ENCODE results near the gene ATAD5. TPM values are rescaled to one million over a fixed set of nuclear protein-coding genes. Genes with fewer than 3 reads are reported as not detected.

ATAD5 gene
- total RNA-seq, 1 donor from 2014 or later = 0.36 TPM

DNA sequence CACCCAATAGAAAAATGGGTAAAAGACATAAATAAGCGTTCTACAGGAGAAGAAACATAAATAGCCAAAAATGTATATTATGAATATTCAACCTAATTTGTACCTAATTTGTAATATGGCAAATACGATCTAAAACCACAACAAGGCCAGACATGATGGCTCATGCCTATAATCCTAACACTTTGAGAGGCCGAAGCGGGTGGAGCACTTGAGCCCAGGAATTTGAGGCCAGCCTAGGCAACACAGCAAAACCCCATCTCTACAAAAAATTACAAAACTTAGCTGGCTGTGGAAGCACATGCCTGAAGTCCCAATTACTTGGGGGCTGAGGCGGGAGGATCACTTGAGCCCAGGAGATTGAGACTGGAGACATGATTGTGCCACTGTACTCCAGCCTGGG, 37.4 kb upstream of the ATAD5 start:
- Histone ChIP-seq H3K27ac (replicated peaks) (no peak overlapping the region), H3K36me3 (peaks cover 72% of the 10 kb centered on the region), H3K4me3 (no peak overlapping the region), H3K27me3 (ENCODE audit: low read depth) (no peaks in the 10 kb centered on the region), H3K9me3 (replicated peaks) (no peaks in the 10 kb centered on the region), H3K4me1 (no peaks in the 10 kb centered on the region)
- TF ChIP-seq, protein P1, sequence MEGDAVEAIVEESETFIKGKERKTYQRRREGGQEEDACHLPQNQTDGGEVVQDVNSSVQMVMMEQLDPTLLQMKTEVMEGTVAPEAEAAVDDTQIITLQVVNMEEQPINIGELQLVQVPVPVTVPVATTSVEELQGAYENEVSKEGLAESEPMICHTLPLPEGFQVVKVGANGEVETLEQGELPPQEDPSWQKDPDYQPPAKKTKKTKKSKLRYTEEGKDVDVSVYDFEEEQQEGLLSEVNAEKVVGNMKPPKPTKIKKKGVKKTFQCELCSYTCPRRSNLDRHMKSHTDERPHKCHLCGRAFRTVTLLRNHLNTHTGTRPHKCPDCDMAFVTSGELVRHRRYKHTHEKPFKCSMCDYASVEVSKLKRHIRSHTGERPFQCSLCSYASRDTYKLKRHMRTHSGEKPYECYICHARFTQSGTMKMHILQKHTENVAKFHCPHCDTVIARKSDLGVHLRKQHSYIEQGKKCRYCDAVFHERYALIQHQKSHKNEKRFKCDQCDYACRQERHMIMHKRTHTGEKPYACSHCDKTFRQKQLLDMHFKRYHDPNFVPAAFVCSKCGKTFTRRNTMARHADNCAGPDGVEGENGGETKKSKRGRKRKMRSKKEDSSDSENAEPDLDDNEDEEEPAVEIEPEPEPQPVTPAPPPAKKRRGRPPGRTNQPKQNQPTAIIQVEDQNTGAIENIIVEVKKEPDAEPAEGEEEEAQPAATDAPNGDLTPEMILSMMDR (IDR thresholded peaks at IDR 0.05; ENCODE audit: borderline replicate concordance) = no peak
- no peak for DNase-seq
- intact Hi-C loops (cut with micrococcal nuclease) = no loop called here

DNA sequence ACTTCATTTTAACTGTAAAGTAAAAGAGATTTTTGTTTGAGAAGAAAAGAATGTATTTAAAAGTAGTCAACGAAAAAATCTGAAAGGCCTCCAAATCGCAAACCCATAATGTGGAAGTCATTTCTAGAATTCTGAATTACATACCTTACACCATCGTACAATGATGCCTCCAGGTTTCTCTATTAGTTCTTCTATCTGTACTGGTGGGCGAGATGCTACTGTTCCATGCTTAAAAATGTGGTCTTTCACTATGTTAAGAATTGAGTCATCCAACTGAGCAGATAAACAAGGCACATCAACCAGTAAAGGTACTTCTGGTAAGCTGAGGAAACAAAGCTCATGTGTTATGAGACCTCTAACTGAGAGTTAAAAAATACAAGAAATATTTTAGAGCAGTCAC, 35.8 kb upstream of the ATAD5 start:
- Histone ChIP-seq H3K27ac (replicated peaks) (no peak overlapping the region), H3K4me3 (no peak overlapping the region), H3K36me3 (peaks cover 70% of the 10 kb centered on the region), H3K9me3 (replicated peaks) (no peaks in the 10 kb centered on the region), H3K4me1 (no peaks in the 10 kb centered on the region), H3K27me3 (ENCODE audit: low read depth) (no peaks in the 10 kb centered on the region)
- no peak for DNase-seq
- intact Hi-C loops (cut with micrococcal nuclease) = no loop called here
- TF ChIP-seq, protein P1 (IDR thresholded peaks at IDR 0.05; ENCODE audit: borderline replicate concordance) = no peak

DNA sequence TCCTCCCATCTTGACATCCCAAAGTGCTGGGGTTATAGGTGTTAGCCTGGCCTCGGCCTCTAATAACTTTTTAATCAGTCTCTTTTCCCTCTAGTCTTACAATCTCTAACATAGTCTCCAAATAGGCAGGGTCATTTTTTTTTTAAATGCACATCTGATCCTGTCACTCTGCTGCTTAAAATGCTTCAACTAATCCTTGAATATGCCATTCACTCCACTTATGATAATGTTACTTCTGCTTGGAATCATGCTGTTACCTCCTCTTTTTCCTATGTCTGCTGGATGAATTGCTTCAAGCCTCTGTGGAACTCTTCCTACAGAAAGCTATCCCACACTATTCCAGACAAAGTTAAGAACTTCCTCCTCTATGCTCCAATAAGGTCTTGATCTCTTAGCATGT, 30.1 kb upstream of the ATAD5 start:
- no peak for DNase-seq
- Histone ChIP-seq H3K36me3 (peaks cover 45% of the 10 kb centered on the region), H3K4me1 (no peaks in the 10 kb centered on the region), H3K4me3 (no peak overlapping the region), H3K27ac (replicated peaks) (no peak overlapping the region), H3K27me3 (ENCODE audit: low read depth) (no peaks in the 10 kb centered on the region), H3K9me3 (replicated peaks) (no peaks in the 10 kb centered on the region)
- TF ChIP-seq, protein P1 (IDR thresholded peaks at IDR 0.05; ENCODE audit: borderline replicate concordance) = no peak
- intact Hi-C loops (cut with micrococcal nuclease) = no loop called here

DNA sequence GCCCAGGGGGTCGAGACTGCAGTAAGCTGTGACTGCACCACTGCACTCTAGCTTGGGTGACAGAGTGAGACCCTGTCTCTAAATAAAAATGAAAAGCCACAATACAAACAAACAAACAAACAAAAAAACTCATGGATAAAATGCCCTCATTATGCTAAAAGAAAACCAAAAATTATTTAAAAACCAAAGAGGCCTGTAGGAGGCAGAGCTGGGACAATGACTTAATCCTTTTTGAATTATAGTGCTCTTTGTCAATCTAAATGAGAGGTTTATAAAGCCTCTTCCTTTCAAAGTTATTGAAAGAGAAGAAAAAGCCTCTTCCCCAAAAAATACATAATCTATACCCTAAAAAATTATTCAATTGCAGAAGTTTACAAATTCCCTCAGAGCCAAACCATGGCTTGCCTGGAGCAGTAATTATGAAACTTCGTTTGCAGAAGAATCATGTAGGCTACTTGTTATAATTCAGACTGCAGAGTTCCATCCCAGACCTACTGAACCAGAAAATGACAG, 25.8 kb upstream of the ATAD5 start:
- TF ChIP-seq, protein P1 (IDR thresholded peaks at IDR 0.05; ENCODE audit: borderline replicate concordance) = no peak
- H3K9me3 ChIP-seq (replicated peaks) = no peaks in the 10 kb centered on the region
- H3K27ac ChIP-seq (replicated peaks) = no peak overlapping the region
- DNase-seq = no peak
- H3K4me3 ChIP-seq = no peak overlapping the region
- no peaks in the 10 kb centered on the region for H3K27me3 ChIP-seq (ENCODE audit: low read depth)
- H3K36me3 ChIP-seq = peaks cover 30% of the 10 kb centered on the region
- peaks cover 14% of the 10 kb centered on the region for H3K4me1 ChIP-seq
- intact Hi-C loops (cut with micrococcal nuclease) = no loop called here

DNA sequence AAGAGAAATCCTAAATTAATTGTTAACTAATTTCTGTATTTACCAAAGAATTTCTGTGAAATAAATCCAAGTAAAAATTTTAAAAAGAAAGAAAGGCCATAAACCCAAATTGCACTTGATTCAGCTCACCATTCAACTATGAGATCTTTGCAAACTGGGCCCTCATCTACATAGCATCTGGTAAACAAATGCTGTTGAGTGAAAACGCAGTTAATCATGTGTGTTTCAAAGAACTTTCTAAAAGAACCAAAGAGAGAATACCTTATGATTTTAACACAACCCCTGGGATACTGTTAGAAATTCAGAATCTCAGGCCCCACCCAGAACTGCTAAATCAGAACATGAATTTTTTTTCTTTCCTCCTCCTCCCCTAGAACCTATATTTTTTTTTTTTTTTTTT, 23.9 kb upstream of the ATAD5 start:
- no peak for DNase-seq
- TF ChIP-seq, protein P1 (IDR thresholded peaks at IDR 0.05; ENCODE audit: borderline replicate concordance) = no peak
- H3K4me1 ChIP-seq = peaks cover 22% of the 10 kb centered on the region
- intact Hi-C loops (cut with micrococcal nuclease) = no loop called here
- H3K9me3 ChIP-seq (replicated peaks) = no peaks in the 10 kb centered on the region
- H3K36me3 ChIP-seq = peaks cover 11% of the 10 kb centered on the region
- no peaks in the 10 kb centered on the region for H3K27me3 ChIP-seq (ENCODE audit: low read depth)
- H3K4me3 ChIP-seq = no peak overlapping the region
- H3K27ac ChIP-seq (replicated peaks) = no peak overlapping the region

Data from left ventricle myocardium inferior (tissue), 1 donor.